ENCODE results near the gene NPAS3.

NPAS3 gene

DNA sequence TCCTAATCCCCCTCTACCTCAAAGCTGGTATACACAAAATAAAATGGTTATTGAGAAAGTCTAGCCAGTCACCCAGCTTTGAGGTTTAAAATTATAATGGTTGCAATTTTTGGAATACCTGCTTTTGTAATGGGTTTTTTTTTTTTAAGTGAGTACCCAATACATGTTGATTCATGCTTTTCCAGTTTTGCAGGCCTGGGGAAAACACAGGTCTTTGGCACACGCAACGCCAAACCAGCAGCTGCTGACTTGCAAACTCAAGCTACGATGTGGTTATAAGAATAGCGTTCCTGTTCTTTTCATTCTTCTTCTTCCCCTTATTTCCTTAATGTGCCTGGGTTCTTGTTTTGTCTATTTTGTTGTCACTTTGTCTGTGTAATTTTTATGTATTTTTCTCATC, 779.2 kb downstream of the NPAS3 start:
- no peak overlapping the region for H3K4me3 ChIP-seq (ENCODE audit: low read depth, low read length)
- TF ChIP-seq CTCF (IDR thresholded peaks at IDR 0.05; ENCODE audit: low read depth, low read length, missing control alignments) = no peak
- no peak for DNase-seq (ENCODE audit: low read depth)

- no peak overlapping the region for H3K4me3 ChIP-seq (ENCODE audit: low read depth, low read length)
- TF ChIP-seq CTCF (IDR thresholded peaks at IDR 0.05; ENCODE audit: low read depth, low read length, missing control alignments) = no peak
- no peak for DNase-seq (ENCODE audit: low read depth)
Measured at GRCh38 chr14:33720284-33720787, 781.7 kb downstream of the NPAS3 start.

DNA sequence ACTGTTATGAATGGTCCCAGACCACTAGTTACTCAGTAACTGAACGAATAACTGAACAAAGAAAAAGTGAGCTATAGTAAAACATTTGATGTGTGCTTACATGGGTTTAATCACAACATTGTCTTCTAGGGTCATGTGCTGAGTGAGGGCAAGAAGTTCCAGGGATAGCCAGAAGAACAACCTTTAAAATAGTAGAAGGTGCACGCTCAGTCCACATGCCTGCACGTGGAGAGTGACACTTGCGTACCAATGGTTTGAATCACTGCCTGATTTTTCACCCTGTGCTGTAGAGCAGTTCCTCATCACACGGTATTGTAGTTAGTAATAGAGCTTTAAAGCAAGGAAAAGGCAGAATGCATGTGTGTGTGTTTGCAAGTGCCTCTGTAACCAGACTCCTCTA, 788.0 kb downstream of the NPAS3 start:
- no peak overlapping the region for H3K4me3 ChIP-seq (ENCODE audit: low read depth, low read length)
- TF ChIP-seq CTCF (IDR thresholded peaks at IDR 0.05; ENCODE audit: low read depth, low read length, missing control alignments) = no peak
- DNase-seq (ENCODE audit: low read depth) = no peak

- TF ChIP-seq CTCF (IDR thresholded peaks at IDR 0.05; ENCODE audit: low read depth, low read length, missing control alignments) = no peak
- H3K4me3 ChIP-seq (ENCODE audit: low read depth, low read length) = no peak overlapping the region
- no peak for DNase-seq (ENCODE audit: low read depth)
Measured at GRCh38 chr14:33727606-33728005, 788.9 kb downstream of the NPAS3 start.

GRCh38 chr14:33728010-33728498, 789.4 kb downstream of the NPAS3 start:
- no peak for TF ChIP-seq CTCF (IDR thresholded peaks at IDR 0.05; ENCODE audit: low read depth, low read length, missing control alignments)
- no peak for DNase-seq (ENCODE audit: low read depth)
- H3K4me3 ChIP-seq (ENCODE audit: low read depth, low read length) = no peak overlapping the region

DNA sequence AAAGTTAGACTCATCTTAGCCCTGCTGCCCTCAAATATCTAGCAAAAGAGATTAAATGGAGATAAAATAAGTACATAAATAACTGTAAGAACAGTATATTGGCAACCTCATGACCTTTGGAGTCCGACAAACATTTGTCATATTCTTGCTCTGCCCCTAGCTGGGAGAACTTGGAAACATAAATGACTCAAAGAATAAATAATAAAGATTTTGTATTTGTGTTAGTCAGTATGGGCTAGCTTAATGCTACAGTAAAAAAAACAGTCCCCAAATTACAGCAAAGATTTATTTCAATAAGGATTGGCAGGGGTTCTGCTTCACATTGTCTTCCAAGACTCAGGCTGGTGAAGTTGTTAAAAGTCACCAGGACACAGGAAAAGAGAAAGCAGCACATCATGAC, 791.5 kb downstream of the NPAS3 start:
- no peak for TF ChIP-seq CTCF (IDR thresholded peaks at IDR 0.05; ENCODE audit: low read depth, low read length, missing control alignments)
- DNase-seq (ENCODE audit: low read depth) = no peak

DNA sequence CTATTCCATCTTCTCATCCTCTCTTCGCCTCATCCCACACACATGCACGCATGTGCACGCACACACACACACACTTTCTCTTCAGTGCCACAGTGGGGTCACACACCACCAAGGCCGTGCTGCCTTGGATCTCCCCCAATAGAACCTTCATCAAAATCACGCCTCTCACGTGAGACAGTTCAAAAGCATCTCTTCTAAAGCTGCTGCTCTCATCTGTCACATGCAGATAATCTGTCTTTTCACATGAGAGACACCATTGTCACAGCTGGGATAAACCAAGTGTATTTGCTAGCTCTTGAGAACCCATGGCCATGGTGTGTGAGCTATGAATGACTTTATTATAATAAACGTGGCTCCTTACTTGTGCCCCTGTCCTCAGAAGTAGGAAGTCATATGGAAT, 793.5 kb downstream of the NPAS3 start:
- no peak for TF ChIP-seq CTCF (IDR thresholded peaks at IDR 0.05; ENCODE audit: low read depth, low read length, missing control alignments)
- no peak for DNase-seq (ENCODE audit: low read depth)
- H3K4me3 ChIP-seq (ENCODE audit: low read depth, low read length) = no peak overlapping the region

More for the DNA sequence above, 791.5 kb downstream of the NPAS3 start:
- no peak overlapping the region for H3K4me3 ChIP-seq (ENCODE audit: low read depth, low read length)
